ENCODE results near the gene WDR83. TPM values are rescaled to one million over a fixed set of nuclear protein-coding genes. Genes with fewer than 3 reads are reported as not detected.

The WDR83 gene
- total RNA-seq, 3 donors from 2014 or later (not counting 1 experiment from before 2014, with no cell fraction given): 17.0 to 25.8 (median 25.1) TPM

- intact Hi-C loops (cut with micrococcal nuclease): loop anchor here (5.0 kb wide), 1 partner anchor 54 kb away; the partner anchor contains the start of gene TNPO2
- peaks cover 59% of the 10 kb centered on the region for H3K4me1 ChIP-seq (ENCODE audit: control insufficient read depth, insufficient read depth, low read length)
- peaks cover 47 to 61% of the 10 kb centered on the region in 2 donors for H3K4me1 Mint-ChIP-seq
- H3K4me3 Mint-ChIP-seq: peak overlapping the region; percentile 97
- H3K9me3 ChIP-seq (ENCODE audit: control insufficient read depth, insufficient read depth, low read length): no peaks in the 10 kb centered on the region
- H3K27me3 ChIP-seq (ENCODE audit: control insufficient read depth, insufficient read depth, low read length): no peaks in the 10 kb centered on the region
- H3K27ac ChIP-seq (ENCODE audit: low read length): peak overlapping the region; percentile 96
- peak overlapping the region; percentile 84 for H3K4me3 ChIP-seq (ENCODE audit: low read length)
- H3K27me3 Mint-ChIP-seq (ENCODE audit: low read depth in 2 of 2): no peaks in the 10 kb centered on the region
- ATAC-seq (no peak), DNase-seq (no peak)
- peaks cover 16% of the 10 kb centered on the region for H3K36me3 ChIP-seq (ENCODE audit: control insufficient read depth, insufficient read depth, low read length)
- no peaks in the 10 kb centered on the region for H3K9me3 Mint-ChIP-seq
- no peak for TF ChIP-seq CTCF (IDR thresholded peaks at IDR 0.05)
- no peaks in the 10 kb centered on the region for H3K36me3 Mint-ChIP-seq
- peak overlapping the region; percentile 98 for H3K27ac Mint-ChIP-seq
- WGBS (ENCODE audit: insufficient coverage): 92% methylated on average over 8 of the region's 8 CpGs
Observed at GRCh38 chr19:12668346-12668745, 1.7 kb downstream of the WDR83 start.

GRCh38 chr19:12668932-12669269 is 2.3 kb downstream of the WDR83 start:
- H3K9me3 Mint-ChIP-seq: no peaks in the 10 kb centered on the region
- no peaks in the 10 kb centered on the region for H3K9me3 ChIP-seq (ENCODE audit: control insufficient read depth, insufficient read depth, low read length)
- WGBS (ENCODE audit: insufficient coverage): under 1% methylated on average over 24 of the region's 24 CpGs
- no peaks in the 10 kb centered on the region for H3K27me3 ChIP-seq (ENCODE audit: control insufficient read depth, insufficient read depth, low read length)
- no peaks in the 10 kb centered on the region for H3K36me3 Mint-ChIP-seq
- peaks cover 48 to 64% of the 10 kb centered on the region in 2 donors for H3K4me1 Mint-ChIP-seq
- no peaks in the 10 kb centered on the region for H3K27me3 Mint-ChIP-seq (ENCODE audit: low read depth in 2 of 2)
- no peak for TF ChIP-seq CTCF (IDR thresholded peaks at IDR 0.05)
- H3K27ac ChIP-seq (ENCODE audit: low read length): peak overlapping the region; percentile 96
- intact Hi-C loops (cut with micrococcal nuclease): loop anchor here (1.0 to 5.0 kb wide), 3 partner anchors 12 to 59 kb away; partner anchors contain the start of genes DHPS, TNPO2, ZNF490 and ZNF791
- H3K27ac Mint-ChIP-seq: peak overlapping the region; percentile 98
- H3K36me3 ChIP-seq (ENCODE audit: control insufficient read depth, insufficient read depth, low read length): peaks cover 12% of the 10 kb centered on the region
- H3K4me3 ChIP-seq (ENCODE audit: low read length): peak overlapping the region; percentile 84
- ATAC-seq: peak; percentile 49 to 70 (median 59)
- peaks cover 58% of the 10 kb centered on the region for H3K4me1 ChIP-seq (ENCODE audit: control insufficient read depth, insufficient read depth, low read length)
- DNase-seq: peak; percentile 73 to 87
- H3K4me3 Mint-ChIP-seq: peak overlapping the region; percentile 97

GRCh38 chr19:12669270-12670158 is 2.9 kb downstream of the WDR83 start:
- TF ChIP-seq CTCF (IDR thresholded peaks at IDR 0.05): no peak
- Histone ChIP-seq H3K9me3 (ENCODE audit: control insufficient read depth, insufficient read depth, low read length) (no peaks in the 10 kb centered on the region), H3K27ac (ENCODE audit: low read length) (peak overlapping the region; percentile 96), H3K36me3 (ENCODE audit: control insufficient read depth, insufficient read depth, low read length) (peaks cover 14% of the 10 kb centered on the region), H3K27me3 (ENCODE audit: control insufficient read depth, insufficient read depth, low read length) (no peaks in the 10 kb centered on the region), H3K4me1 (ENCODE audit: control insufficient read depth, insufficient read depth, low read length) (peaks cover 52% of the 10 kb centered on the region), H3K4me3 (ENCODE audit: low read length) (peak overlapping the region; percentile 84)
- ATAC-seq: peak; percentile 40 to 67 (median 47)
- Mint-ChIP-seq H3K27me3 (ENCODE audit: low read depth in 2 of 2) (no peaks in the 10 kb centered on the region), H3K36me3 (no peaks in the 10 kb centered on the region), H3K9me3 (no peaks in the 10 kb centered on the region), H3K4me1 (peaks cover 54 to 65% of the 10 kb centered on the region in 2 donors), H3K27ac (peak overlapping the region; percentile 98), H3K4me3 (peak overlapping the region; percentile 97)
- DNase-seq: peak; percentile 76 to 89
- intact Hi-C loops (cut with micrococcal nuclease): loop anchor here (1.0 to 10.0 kb wide), 4 partner anchors 12 to 125 kb away; partner anchors contain the start of genes DHPS, JUNB, TNPO2 and ZNF490
- under 1% methylated on average over 64 of the region's 64 CpGs for WGBS (ENCODE audit: insufficient coverage)

All from natural killer cell (primary cell).